ENCODE data around the gene CHEK1.
"Not testable (repeated sequence)": the region's sequence is repeated elsewhere in the genome, so short reads cannot be mapped to it uniquely, and the experiment has no call there.

Gene CHEK1

GRCh38 chr11:125689274-125689859 lies 64.4 kb downstream of the CHEK1 start:
- no peak for DNase-seq (ENCODE audit: low read depth, low spot score)
- no peak overlapping the region for H3K27ac ChIP-seq

GRCh38 chr11:125690006-125690405 lies 65.0 kb downstream of the CHEK1 start:
- H3K27ac ChIP-seq = no peak overlapping the region
- DNase-seq (ENCODE audit: low read depth, low spot score) = no peak

GRCh38 chr11:125692887-125693286 lies 67.9 kb downstream of the CHEK1 start:
- DNase-seq (ENCODE audit: low read depth, low spot score) = no peak
- no peak overlapping the region for H3K27ac ChIP-seq

- no peak overlapping the region for H3K27ac ChIP-seq
- no peak for DNase-seq (ENCODE audit: low read depth, low spot score)
These were observed 70.0 kb downstream of the CHEK1 start for GRCh38 chr11:125694951-125695350.

- no peak overlapping the region for H3K27ac ChIP-seq
- no peak for DNase-seq (ENCODE audit: low read depth, low spot score)
These were observed 76.2 kb downstream of the CHEK1 start for GRCh38 chr11:125701018-125701610.

GRCh38 chr11:125701858-125702621 lies 77.1 kb downstream of the CHEK1 start:
- DNase-seq (ENCODE audit: low read depth, low spot score) = no peak
- H3K27ac ChIP-seq = no peak overlapping the region

- not testable (repeated sequence) for H3K27ac ChIP-seq; DNase-seq (ENCODE audit: low read depth, low spot score)
These were observed 79.7 kb downstream of the CHEK1 start for GRCh38 chr11:125704686-125705085.

- DNase-seq (ENCODE audit: low read depth, low spot score) = no peak
- H3K27ac ChIP-seq = no peak overlapping the region
These were observed 95.8 kb downstream of the CHEK1 start for GRCh38 chr11:125720781-125721180.

- H3K27ac ChIP-seq = no peak overlapping the region
- no peak for DNase-seq (ENCODE audit: low read depth, low spot score)
These were observed 99.2 kb downstream of the CHEK1 start for GRCh38 chr11:125724125-125724524.

Data from epithelial cell of prostate (primary cell).